Neural cell (in vitro differentiated cells): Measurements from ENCODE around the gene ZBTB32. TPM values are rescaled to one million over a fixed set of nuclear protein-coding genes. Genes with fewer than 3 reads are reported as not detected.
A peak's percentile ranks its signal among the peaks of the same experiment; 100 is the strongest.

ENCODE experiments used
- H2AFZ ChIP-seq: fragments of 200-600, 300-800 bp; sonication (generic), shearing (Covaris generic); 2 replicates; pipeline ENCODE4 v1.6.0; 2014; ENCODE audit warnings: low read depth, mild to moderate bottlenecking, antibody characterized with exemption, low read length, moderate library complexity
- H3F3A ChIP-seq: fragments of 200-600 bp; shearing (Covaris generic); 2 replicates; pipeline ENCODE4 v1.6.1; 2016; ENCODE audit warnings: mild to moderate bottlenecking, moderate library complexity, mixed read lengths, antibody characterized with exemption, low read length; ENCODE audit not compliant: insufficient read depth, poor library complexity, severe bottlenecking
- H3K27ac ChIP-seq: fragments of 200-600, 300-800 bp; sonication (generic), shearing (Covaris generic); 2 replicates; pipeline ENCODE4 v1.5.1; 2014; ENCODE audit warnings: mild to moderate bottlenecking, low read length, moderate library complexity
- H3K27me3 ChIP-seq: fragments of 300-800, 200-600 bp; sonication (generic), shearing (Covaris generic); 2 replicates; pipeline ENCODE4 v1.6.0; 2014; ENCODE audit warnings: mild to moderate bottlenecking, low read depth, low read length, moderate library complexity; ENCODE audit not compliant: insufficient read depth
- H3K36me3 ChIP-seq: fragments of 300-800, 200-600 bp; sonication (generic), shearing (Covaris generic); 2 replicates; pipeline ENCODE4 v1.5.1; 2014; ENCODE audit warnings: mild to moderate bottlenecking, antibody characterized with exemption, low read length, moderate library complexity; ENCODE audit not compliant: insufficient read depth
- H3K4me2 ChIP-seq: fragments of 300-800, 200-600 bp; sonication (generic), shearing (Covaris generic); 2 replicates; pipeline ENCODE4 v1.6.0; 2014; ENCODE audit warnings: mild to moderate bottlenecking, low read length
- H3K4me3 ChIP-seq: fragments of 300-800, 200-600 bp; sonication (generic), shearing (Covaris generic); 2 replicates; pipeline ENCODE4 v1.5.1; 2014; ENCODE audit warnings: mild to moderate bottlenecking, low read length, moderate library complexity
- H3K79me2 ChIP-seq: fragments of 200-600 bp; shearing (Covaris generic); replicated peaks from 2 replicates; pipeline ENCODE4 v1.6.0; 2014; ENCODE audit warnings: mild to moderate bottlenecking, low read length, moderate library complexity; ENCODE audit not compliant: insufficient read depth
- H3K9ac ChIP-seq: fragments of 300-800, 200-600 bp; sonication (generic), shearing (Covaris generic); 2 replicates; pipeline ENCODE4 v1.6.1; 2016; ENCODE audit warnings: mild to moderate bottlenecking, low read length, mixed read lengths
- H3K9me2 ChIP-seq: fragments of 200-600 bp; shearing (Covaris generic); 2 replicates; pipeline ENCODE4 v1.6.1; 2016; ENCODE audit warnings: mild to moderate bottlenecking, low read length, mixed read lengths; ENCODE audit not compliant: insufficient read depth
- H3K9me3 ChIP-seq: fragments of 200-600, 300-800 bp; sonication (generic), shearing (Covaris generic); 2 replicates; pipeline ENCODE4 v1.6.1; 2016; ENCODE audit warnings: mild to moderate bottlenecking, mixed run types, low read length, moderate library complexity, mixed read lengths
- H4K20me1 ChIP-seq: fragments of 200-600 bp; shearing (Covaris generic); 2 replicates; pipeline ENCODE4 v1.6.1; 2016; ENCODE audit warnings: mild to moderate bottlenecking, mixed run types; ENCODE audit not compliant: insufficient read depth
- CTCF ChIP-seq: fragments of 450-650 bp; IDR thresholded peaks from 2 replicates; pipeline ENCODE4 v1.5.1; 2014; ENCODE audit warnings: antibody characterized with exemption, mild to moderate bottlenecking, moderate library complexity; ENCODE audit not compliant: poor library complexity, severe bottlenecking
- EP300 ChIP-seq: fragments of 450-650 bp; conservative IDR thresholded peaks from 2 replicates; pipeline ENCODE4 v1.6.1; 2014; ENCODE audit warnings: antibody characterized with exemption, mild to moderate bottlenecking, moderate library complexity; ENCODE audit not compliant: poor library complexity, severe bottlenecking
- EZH2 ChIP-seq: fragments of 200-600, 300-800 bp; shearing (Covaris generic), sonication (generic); IDR thresholded peaks from 2 replicates; pipeline ENCODE4 v1.6.1; 2014; ENCODE audit warnings: antibody characterized with exemption, low read length, borderline replicate concordance, mild to moderate bottlenecking; ENCODE audit not compliant: insufficient read depth, poor library complexity, severe bottlenecking
- MXI1 ChIP-seq: fragments of 450-650 bp; conservative IDR thresholded peaks from 2 replicates; pipeline ENCODE4 v1.6.1; 2014; ENCODE audit warnings: antibody characterized with exemption, mild to moderate bottlenecking; ENCODE audit not compliant: poor library complexity, severe bottlenecking
- POLR2AphosphoS5 ChIP-seq: IDR thresholded peaks from 2 replicates; pipeline ENCODE4 v1.6.1; 2012
- RAD21 ChIP-seq: fragments of 450-650 bp; conservative IDR thresholded peaks from 2 replicates; pipeline ENCODE4 v1.6.1; 2014; ENCODE audit warnings: antibody characterized with exemption, mild to moderate bottlenecking, moderate library complexity
- SMC3 ChIP-seq: fragments of 450-650 bp; conservative IDR thresholded peaks from 2 replicates; pipeline ENCODE4 v1.6.1; 2014; ENCODE audit warnings: antibody characterized with exemption, mild to moderate bottlenecking, moderate library complexity; ENCODE audit not compliant: poor library complexity
- TAF1 ChIP-seq: IDR thresholded peaks from 2 replicates; pipeline ENCODE4 v1.6.1; 2012; ENCODE audit warnings: low read depth
- polyA plus RNA-seq: library from polyadenylated mRNA; depleted of rRNA; stranded (reverse); fragments of >200 nt; gene quantifications from 2 replicates; pipeline ENCODE4 v1.2.3, GENCODE V29; 2014
- TF ChIP-seq, protein P1 (sequence below): IDR thresholded peaks from 2 replicates; pipeline ENCODE4 v1.6.1; 2012; ENCODE audit warnings: borderline replicate concordance

The ZBTB32 gene
- polyA plus RNA-seq, 1 donor from 2014 or later: not detected

- Histone ChIP-seq H3K27ac (peak overlapping the region; percentile 72), H3K4me3 (peak overlapping the region; percentile 69), H2AFZ (peak overlapping the region; percentile 29), H3K27me3 (no peaks in the 10 kb centered on the region), H3K36me3 (no peaks in the 10 kb centered on the region), H3K4me2 (peak overlapping the region; percentile 84), H3K9me3 (no peaks in the 10 kb centered on the region), H3K9ac (peak overlapping the region; percentile 67), H3K9me2 (no peaks in the 10 kb centered on the region), H3K79me2 (peaks cover under 1% of the 10 kb centered on the region), H4K20me1 (no peaks in the 10 kb centered on the region), H3F3A (no peaks in the 10 kb centered on the region)
- TF ChIP-seq RAD21 (peak; percentile 32), CTCF (peak; percentile 72), POLR2AphosphoS5 (peak; percentile 81), EP300 (peak; percentile 15), MXI1 (peak; percentile 82), SMC3 (peak; percentile 53), EZH2 (no peak), TAF1 (peak; percentile 73)
- TF ChIP-seq, protein P1, sequence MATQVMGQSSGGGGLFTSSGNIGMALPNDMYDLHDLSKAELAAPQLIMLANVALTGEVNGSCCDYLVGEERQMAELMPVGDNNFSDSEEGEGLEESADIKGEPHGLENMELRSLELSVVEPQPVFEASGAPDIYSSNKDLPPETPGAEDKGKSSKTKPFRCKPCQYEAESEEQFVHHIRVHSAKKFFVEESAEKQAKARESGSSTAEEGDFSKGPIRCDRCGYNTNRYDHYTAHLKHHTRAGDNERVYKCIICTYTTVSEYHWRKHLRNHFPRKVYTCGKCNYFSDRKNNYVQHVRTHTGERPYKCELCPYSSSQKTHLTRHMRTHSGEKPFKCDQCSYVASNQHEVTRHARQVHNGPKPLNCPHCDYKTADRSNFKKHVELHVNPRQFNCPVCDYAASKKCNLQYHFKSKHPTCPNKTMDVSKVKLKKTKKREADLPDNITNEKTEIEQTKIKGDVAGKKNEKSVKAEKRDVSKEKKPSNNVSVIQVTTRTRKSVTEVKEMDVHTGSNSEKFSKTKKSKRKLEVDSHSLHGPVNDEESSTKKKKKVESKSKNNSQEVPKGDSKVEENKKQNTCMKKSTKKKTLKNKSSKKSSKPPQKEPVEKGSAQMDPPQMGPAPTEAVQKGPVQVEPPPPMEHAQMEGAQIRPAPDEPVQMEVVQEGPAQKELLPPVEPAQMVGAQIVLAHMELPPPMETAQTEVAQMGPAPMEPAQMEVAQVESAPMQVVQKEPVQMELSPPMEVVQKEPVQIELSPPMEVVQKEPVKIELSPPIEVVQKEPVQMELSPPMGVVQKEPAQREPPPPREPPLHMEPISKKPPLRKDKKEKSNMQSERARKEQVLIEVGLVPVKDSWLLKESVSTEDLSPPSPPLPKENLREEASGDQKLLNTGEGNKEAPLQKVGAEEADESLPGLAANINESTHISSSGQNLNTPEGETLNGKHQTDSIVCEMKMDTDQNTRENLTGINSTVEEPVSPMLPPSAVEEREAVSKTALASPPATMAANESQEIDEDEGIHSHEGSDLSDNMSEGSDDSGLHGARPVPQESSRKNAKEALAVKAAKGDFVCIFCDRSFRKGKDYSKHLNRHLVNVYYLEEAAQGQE: no peak
Measured at GRCh38 chr19:35740423-35741202, 36.3 kb downstream of the ZBTB32 start.

DNA sequence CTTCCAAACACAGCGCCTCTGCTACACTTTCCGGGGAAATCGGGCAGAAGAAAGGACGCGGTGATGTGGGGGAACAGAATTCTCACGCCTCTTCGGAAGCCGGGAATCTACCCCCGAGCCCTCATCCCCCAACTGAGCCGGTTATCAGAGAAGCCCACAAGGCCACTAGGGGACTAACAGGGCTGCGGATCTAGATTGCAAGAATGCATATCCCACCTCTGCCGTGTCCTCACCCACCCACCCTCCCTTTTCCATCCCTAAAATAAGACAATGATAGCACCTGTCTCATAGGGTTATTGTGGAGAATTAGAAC, 36.8 kb downstream of the ZBTB32 start:
- peaks cover 6% of the 10 kb centered on the region for H3K79me2 ChIP-seq
- H3K9ac ChIP-seq: peak overlapping the region; percentile 67
- H3K27me3 ChIP-seq: no peaks in the 10 kb centered on the region
- peak overlapping the region; percentile 69 for H3K4me3 ChIP-seq
- H2AFZ ChIP-seq: peak overlapping the region; percentile 29
- no peaks in the 10 kb centered on the region for H4K20me1 ChIP-seq
- TF ChIP-seq RAD21 (no peak), TAF1 (peak; percentile 8), SMC3 (peak; percentile 31), EP300 (no peak), EZH2 (no peak), MXI1 (no peak), CTCF (peak; percentile 42), POLR2AphosphoS5 (no peak)
- TF ChIP-seq, protein P1: no peak
- H3K9me2 ChIP-seq: no peaks in the 10 kb centered on the region
- peak overlapping the region; percentile 72 for H3K27ac ChIP-seq
- peak overlapping the region; percentile 84 for H3K4me2 ChIP-seq
- no peaks in the 10 kb centered on the region for H3K36me3 ChIP-seq
- H3K9me3 ChIP-seq: no peaks in the 10 kb centered on the region
- H3F3A ChIP-seq: no peaks in the 10 kb centered on the region
